Mucosa of rectum (tissue), 2 donors: Measurements from ENCODE around the gene EIF4G3.
"Not testable (repeated sequence)": the region's sequence is repeated elsewhere in the genome, so short reads cannot be mapped to it uniquely, and the experiment has no call there.

Experiments used
- H3K27ac ChIP-seq, 2 donors: one replicate each; pipeline ENCODE4 v1.7.0; 2013; ENCODE audit warnings: inconsistent platforms in 2 of 2, low read depth in 2 of 2, low read length in 2 of 2
- H3K27me3 ChIP-seq, 2 donors: one replicate each; pipeline ENCODE4 v1.7.0; 2013; ENCODE audit warnings: low read length in 2 of 2; ENCODE audit not compliant: control insufficient read depth in 2 of 2, insufficient read depth in 2 of 2
- H3K36me3 ChIP-seq, 2 donors: one replicate each; pipeline ENCODE4 v1.7.0; 2013; ENCODE audit warnings: low read length in 2 of 2; ENCODE audit not compliant: control insufficient read depth in 2 of 2, insufficient read depth in 2 of 2
- H3K4me1 ChIP-seq, 2 donors: one replicate each; pipeline ENCODE4 v1.7.0; 2013; ENCODE audit warnings: low read length in 2 of 2, mild to moderate bottlenecking in 1 of 2; ENCODE audit not compliant: control insufficient read depth in 2 of 2, insufficient read depth in 2 of 2
- H3K4me3 ChIP-seq, 2 donors: one replicate each; pipeline ENCODE4 v1.7.0; 2013; ENCODE audit warnings: low read length in 2 of 2
- H3K9ac ChIP-seq, 2 donors: one replicate each; pipeline ENCODE4 v1.7.0; 2013; ENCODE audit warnings: low read length in 2 of 2, low read depth in 1 of 2, mild to moderate bottlenecking in 1 of 2
- H3K9me3 ChIP-seq, 2 donors: one replicate each; pipeline ENCODE4 v1.7.0; 2013; ENCODE audit warnings: low read length in 2 of 2; ENCODE audit not compliant: control insufficient read depth in 2 of 2
- donor health status: healthy.
- donor health status: Normal muscosa, but diverticular disease.

EIF4G3 gene, protein sequence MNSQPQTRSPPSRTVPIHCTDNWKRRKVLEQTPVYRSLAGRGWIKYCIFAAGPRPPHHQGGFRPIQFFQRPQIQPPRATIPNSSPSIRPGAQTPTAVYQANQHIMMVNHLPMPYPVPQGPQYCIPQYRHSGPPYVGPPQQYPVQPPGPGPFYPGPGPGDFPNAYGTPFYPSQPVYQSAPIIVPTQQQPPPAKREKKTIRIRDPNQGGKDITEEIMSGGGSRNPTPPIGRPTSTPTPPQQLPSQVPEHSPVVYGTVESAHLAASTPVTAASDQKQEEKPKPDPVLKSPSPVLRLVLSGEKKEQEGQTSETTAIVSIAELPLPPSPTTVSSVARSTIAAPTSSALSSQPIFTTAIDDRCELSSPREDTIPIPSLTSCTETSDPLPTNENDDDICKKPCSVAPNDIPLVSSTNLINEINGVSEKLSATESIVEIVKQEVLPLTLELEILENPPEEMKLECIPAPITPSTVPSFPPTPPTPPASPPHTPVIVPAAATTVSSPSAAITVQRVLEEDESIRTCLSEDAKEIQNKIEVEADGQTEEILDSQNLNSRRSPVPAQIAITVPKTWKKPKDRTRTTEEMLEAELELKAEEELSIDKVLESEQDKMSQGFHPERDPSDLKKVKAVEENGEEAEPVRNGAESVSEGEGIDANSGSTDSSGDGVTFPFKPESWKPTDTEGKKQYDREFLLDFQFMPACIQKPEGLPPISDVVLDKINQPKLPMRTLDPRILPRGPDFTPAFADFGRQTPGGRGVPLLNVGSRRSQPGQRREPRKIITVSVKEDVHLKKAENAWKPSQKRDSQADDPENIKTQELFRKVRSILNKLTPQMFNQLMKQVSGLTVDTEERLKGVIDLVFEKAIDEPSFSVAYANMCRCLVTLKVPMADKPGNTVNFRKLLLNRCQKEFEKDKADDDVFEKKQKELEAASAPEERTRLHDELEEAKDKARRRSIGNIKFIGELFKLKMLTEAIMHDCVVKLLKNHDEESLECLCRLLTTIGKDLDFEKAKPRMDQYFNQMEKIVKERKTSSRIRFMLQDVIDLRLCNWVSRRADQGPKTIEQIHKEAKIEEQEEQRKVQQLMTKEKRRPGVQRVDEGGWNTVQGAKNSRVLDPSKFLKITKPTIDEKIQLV (N-terminal part only)

DNA sequence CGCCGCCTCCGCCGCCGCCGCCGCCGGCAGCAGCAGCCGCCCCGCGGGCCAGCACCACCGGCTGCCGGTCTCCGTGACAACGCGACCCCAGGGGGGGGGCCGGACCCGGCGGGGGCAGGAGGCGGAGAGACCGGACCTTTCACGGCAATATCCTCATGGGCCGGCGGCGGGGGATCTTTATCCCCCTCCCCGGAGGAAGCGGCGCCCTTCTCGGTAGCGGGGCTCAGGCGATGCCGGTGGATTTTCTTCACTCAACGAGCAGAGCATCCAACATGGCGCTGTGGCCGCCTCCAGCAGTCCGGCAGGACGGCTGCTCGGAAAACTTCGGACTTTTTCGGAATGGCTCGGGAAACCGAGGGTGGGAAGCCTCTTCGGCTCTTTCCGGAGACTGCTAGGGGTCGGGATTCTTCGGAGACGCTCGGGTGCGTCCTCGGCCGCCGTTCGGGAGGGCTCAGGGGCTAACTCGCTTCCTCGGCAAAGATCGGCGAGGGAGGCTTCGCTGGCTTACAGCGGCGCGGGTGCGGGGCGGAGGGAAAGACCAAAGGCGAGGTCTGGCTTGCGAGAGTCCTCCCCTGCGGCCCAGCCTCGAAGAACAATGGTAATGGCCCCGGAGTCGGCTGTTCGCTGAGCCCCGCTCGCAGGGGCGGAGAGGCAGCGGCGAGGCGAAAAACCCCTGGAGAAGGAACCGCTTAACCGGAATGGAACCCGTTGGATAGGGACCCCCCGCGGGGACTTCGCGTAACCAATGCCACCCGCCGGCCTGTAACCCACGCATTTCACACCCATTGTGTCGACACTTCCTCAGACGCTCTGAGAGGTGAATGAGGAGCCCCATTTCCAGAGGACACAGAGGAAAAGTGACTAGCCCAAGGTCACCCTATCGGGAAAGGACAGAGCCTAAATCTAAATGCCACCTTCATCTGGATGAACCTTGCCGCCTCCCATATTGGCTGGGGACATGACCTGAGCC lies at the start of gene EIF4G3:
TSS of gene EIF4G3 (minus strand) at position 312 of the 970 bp plus-strand sequence. CDS start 174,155 bp downstream, outside the sequence.
- Histone ChIP-seq H3K4me3 (peak within 1 kb of the TSS; percentile 84 to 88), H3K4me1 (peaks cover 4 to 18% of the 10 kb centered on the region in 2 donors), H3K27ac (peak within 1 kb of the TSS; percentile 87 to 92), H3K27me3 (no peaks in the 10 kb centered on the region), H3K9ac (peak within 1 kb of the TSS; percentile 89 to 90), H3K36me3 (peaks cover 0 to 4% of the 10 kb centered on the region in 2 donors), H3K9me3 (no peaks in the 10 kb centered on the region)

DNA sequence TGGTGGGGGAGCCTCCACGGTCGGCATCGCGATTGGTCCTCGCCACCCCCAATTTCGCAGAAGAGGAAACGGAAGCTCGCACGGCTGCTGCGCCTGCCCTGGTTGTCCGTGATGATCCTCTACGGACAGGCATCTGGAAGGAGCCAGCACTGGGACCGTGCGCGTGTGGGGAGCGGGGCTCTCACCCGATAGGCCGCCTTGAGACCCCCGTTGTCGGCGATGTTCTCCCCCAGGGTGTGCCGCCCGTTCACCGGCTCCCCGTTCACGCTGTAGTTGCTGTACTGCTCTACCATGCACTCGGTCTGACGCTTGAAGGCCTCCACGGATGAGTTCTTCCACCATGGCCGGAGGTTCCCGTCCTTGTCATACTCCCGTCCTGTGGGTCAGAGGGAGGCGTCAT lies 48.4 kb upstream of the EIF4G3 start:
- Histone ChIP-seq H3K4me1 (no peaks in the 10 kb centered on the region), H3K9me3 (no peaks in the 10 kb centered on the region), H3K27ac (no peak overlapping the region), H3K4me3 (no peak overlapping the region), H3K36me3 (peaks cover 59 to 62% of the 10 kb centered on the region in 2 donors), H3K9ac (no peak overlapping the region), H3K27me3 (no peaks in the 10 kb centered on the region)

DNA sequence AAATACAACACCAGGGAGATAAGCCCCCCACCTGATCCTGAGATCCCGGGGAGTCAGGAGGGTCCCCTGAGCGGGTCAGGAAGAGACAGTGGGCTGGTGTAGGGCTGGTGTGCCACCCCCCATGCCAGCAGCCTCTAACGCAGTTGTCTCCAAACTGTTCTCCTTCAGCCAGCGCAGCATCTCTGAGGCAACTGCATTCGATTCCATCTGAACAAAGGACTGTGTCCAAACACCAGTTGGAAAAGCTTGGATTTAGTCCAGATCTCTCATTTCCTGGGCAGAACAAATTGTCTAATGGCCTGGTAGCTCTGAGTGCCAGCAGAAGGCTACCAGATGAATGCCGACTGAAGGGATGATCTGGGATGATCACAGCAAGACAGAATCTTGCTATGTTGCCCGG lies 44.1 kb upstream of the EIF4G3 start:
- Histone ChIP-seq H3K9ac (no peak overlapping the region), H3K27ac (no peak overlapping the region), H3K4me1 (no peaks in the 10 kb centered on the region), H3K9me3 (no peaks in the 10 kb centered on the region), H3K4me3 (no peak overlapping the region), H3K36me3 (peaks cover 53 to 54% of the 10 kb centered on the region in 2 donors), H3K27me3 (no peaks in the 10 kb centered on the region)

DNA sequence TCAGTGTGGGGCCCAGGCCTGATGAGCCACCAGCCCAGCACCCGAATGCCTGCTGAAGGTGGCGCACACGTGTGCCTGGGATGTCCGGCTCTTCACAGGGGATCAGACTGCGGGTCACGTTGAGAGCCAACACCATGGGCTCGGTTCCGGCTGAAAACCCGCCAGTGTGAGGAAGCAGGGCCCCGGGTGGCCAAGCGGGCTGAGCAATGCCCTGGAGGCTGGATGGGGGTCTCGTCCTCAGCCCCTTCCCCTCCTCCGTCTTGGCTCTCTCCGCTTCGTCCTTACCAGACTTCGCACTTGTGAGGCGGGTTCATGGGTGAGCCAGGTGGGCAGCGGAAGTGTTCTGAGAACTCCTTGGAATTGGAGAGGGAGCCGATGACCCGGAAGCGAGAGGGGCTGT lies 43.0 kb upstream of the EIF4G3 start:
- Histone ChIP-seq H3K27me3 (no peaks in the 10 kb centered on the region), H3K9me3 (no peaks in the 10 kb centered on the region), H3K9ac (no peak overlapping the region), H3K4me1 (no peaks in the 10 kb centered on the region), H3K4me3 (no peak overlapping the region), H3K27ac (no peak overlapping the region), H3K36me3 (peaks cover 43 to 44% of the 10 kb centered on the region in 2 donors)

DNA sequence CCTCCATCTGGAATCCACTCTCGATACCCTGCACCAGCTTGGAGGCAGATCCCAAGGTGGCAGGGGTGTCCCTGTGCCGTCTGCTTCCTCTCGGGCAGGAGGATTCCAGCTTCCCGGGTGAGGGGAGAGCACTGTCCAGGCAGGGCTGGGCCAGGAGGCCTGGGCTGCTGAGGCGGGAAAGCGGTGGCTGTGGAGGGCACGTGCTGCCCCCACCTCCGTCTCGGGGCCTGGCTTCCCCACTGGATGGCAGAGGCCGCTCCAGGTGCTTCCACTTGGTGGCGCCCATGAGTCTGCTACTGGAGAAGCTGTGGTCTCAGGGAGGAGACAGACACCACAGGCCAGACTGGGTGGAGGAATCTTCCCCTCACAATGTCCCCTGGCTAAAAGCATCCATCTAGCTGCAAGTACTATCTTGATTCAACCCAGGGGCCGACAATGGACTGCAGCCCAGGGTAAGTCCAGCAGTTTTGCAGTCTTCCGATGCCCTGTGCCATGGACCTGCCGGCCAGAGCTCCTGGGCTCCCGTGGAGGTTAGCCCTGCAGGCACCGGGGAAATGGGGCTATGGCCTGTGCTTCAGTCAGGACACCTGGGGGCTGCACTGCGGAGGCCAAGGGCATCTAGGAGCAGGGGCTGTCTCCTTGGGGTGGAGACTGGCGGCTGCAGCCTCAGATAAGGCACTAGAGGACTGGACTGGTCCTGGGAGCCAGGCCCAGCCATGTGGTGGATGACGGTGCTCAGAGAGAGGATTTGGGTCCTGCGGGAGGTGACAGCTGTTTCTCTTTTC lies 41.3 kb upstream of the EIF4G3 start:
- Histone ChIP-seq H3K4me3 (no peak overlapping the region), H3K9ac (no peak overlapping the region), H3K4me1 (no peaks in the 10 kb centered on the region), H3K27me3 (no peaks in the 10 kb centered on the region), H3K27ac (no peak overlapping the region), H3K9me3 (no peaks in the 10 kb centered on the region), H3K36me3 (peaks cover 34 to 36% of the 10 kb centered on the region in 2 donors)

DNA sequence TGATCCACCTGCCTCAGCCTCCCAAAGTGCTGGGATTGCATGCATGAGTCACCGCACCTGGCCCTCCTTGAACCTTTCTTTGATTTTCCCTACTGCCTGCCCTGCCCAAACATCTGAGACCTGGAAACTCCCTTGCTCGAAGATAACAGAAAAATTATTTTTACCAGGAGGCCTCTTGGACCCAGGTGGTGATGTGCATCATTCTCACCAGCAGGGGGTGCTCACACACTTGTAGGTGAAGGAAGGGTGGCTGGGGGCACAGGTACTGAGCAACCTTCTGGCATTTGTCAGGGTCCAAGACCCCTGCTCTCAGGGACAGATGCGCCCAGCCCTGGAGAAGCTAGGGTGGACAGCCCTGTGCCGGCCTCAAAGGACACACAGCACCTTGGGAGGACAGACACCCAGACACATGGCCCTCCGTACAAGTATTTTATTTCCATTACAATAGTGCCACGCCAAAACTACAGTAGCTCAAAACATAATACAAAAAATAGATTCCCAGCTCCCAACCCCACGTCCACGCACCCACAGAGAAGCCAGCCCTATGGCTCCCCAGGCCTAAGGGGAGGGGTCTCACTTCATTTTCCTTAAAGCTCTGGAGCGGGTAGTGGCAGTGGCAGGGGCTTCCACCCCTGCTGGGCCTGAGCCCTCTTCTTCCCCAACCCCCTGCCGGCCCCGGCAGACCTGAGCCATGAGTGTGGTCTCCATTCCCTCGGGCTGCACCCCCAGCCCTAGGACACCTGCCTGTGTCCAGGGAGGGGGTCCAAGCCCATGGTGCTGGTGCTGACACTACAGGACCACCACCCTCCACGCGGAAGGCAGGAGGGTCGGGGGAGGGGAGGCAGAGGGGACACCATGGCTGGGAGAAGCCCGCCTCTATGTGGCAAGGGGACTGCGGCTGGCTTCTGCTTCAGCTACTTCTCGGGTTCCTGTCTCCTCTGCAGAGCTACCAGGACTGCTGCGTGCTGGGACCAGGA lies 40.4 kb upstream of the EIF4G3 start:
- Histone ChIP-seq H3K27me3 (no peaks in the 10 kb centered on the region), H3K4me3 (no peak overlapping the region), H3K4me1 (no peaks in the 10 kb centered on the region), H3K27ac (no peak overlapping the region), H3K9ac (no peak overlapping the region), H3K36me3 (peaks cover 32 to 33% of the 10 kb centered on the region in 2 donors), H3K9me3 (no peaks in the 10 kb centered on the region)

DNA sequence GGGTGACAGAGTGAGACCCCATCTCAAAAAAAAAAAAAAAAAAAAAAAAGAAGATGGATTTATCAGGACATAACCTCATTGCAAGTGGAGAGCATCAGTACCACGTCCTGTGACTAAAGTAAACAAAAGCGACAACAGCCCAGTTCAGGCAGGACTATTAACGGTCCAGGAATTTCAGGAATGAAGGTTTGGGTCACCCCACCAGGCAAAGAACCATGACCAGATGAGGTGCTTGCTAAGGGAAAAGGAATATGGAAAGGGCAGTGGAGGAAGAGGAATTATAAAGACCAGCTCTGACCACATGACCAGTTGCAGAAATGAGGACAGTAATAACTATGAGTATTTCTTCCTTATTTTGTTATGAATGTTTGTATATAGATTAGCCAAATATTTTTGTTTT lies 35.4 kb upstream of the EIF4G3 start:
- no peak overlapping the region for H3K9ac ChIP-seq
- H3K36me3 ChIP-seq, result no peaks in the 10 kb centered on the region
- no peak overlapping the region for H3K27ac ChIP-seq
- no peaks in the 10 kb centered on the region for H3K27me3 ChIP-seq
- H3K4me3 ChIP-seq, result no peak overlapping the region
- H3K4me1 ChIP-seq, result no peaks in the 10 kb centered on the region
- H3K9me3 ChIP-seq, result no peaks in the 10 kb centered on the region

DNA sequence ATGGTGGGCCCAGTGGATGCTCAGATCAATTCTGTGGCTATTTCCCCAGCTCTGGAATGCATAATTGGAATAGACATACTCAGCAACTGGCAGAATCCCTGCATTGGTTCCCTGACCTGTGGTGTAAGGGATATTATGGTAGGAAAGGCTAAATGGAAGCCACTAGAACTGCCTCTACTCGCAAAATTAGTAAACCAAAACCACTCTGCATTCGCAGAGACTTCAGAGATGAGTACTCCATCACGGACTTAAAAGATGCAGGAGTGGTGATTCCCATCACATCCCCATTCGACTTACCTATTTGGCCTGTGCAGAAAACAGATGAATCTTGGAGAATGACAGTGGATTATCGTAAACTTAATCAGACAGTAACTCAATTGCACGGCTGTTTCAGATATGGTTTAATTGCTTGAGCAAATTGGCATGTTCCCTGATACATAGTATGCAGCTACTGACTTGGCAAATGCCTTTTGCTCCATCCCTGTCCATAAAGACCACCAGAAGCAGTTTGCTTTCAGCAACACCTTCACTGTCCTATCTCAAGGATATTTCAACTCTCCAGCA lies 31.5 kb upstream of the EIF4G3 start:
- H3K4me3 ChIP-seq, result not testable (repeated sequence)

More for the DNA sequence above, 31.5 kb upstream of the EIF4G3 start:
- H3K4me1 ChIP-seq, H3K27me3 ChIP-seq, H3K36me3 ChIP-seq, H3K9me3 ChIP-seq, H3K9ac ChIP-seq, H3K27ac ChIP-seq: not testable (repeated sequence)
